ENCODE results near the gene MTCH1. TPM values are rescaled to one million over a fixed set of nuclear protein-coding genes. Genes with fewer than 3 reads are reported as not detected.

MTCH1 gene
- total RNA-seq, 1 donor from 2014 or later, result 290 TPM

DNA sequence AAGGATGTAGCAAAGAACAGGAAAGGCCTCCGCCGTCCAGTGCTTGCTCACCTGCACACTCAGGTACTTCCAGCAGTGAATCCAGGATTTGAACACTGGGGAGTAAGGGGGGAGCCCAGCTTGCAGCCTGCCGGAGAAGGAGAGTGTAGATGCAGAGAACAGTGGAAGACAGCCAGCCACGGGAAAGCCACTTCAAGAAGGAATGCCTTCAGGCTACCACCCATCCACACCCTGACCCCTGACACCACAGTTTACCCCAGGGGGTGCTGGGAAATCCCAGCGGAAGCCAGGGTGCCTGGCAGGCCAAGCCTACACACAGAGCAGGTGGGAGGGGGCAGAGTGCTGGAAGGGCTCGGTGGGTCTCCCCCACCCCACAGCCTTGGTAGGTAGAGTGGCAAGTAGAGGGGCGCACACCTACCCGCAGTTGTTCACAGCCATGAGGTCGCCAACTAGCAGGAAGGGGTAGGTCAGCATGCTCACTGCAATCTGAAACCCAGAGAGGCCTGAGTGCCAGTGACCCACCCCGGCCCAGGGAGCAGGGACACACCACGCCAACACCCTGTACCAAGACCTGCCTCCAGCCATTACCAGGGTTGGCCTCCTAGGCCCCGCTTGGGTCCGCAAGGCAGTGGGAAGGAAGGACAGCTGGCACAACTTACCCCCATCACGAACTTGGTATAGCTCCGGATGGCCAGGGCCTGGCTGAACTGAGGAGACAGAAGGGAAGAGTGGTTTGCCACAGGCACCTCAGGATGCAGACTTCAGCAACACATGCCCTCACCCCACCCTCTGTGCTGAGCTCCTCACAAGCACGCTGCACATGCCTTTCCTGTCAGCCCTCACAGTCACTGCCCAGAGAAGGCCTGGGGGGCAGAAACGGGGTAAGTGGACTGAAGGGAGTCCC, 15.8 kb downstream of the MTCH1 start:
- no peak for DNase-seq

DNA sequence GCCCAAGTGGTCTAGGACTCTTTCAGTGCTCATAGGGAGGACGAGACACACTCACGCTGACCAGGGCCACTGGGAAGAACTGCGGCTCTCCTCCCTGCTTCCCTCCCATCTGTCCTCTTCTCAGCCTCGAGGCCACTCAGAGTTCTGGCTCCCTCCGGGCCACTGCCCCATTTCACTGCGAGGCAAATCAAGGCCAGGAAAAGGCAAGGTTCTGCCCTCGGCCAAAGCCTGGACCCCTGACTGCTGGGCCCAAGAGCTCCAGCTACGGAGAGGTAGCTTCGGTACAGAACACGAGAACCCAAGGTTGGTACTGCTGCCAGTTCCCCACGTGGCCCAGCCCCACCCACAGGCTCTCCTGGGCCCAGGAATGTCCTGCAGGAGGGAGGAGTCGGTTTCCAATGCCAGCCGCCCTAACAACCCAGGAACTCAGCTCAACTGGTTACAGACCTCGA, 16.7 kb downstream of the MTCH1 start:
- DNase-seq, result no peak

DNA sequence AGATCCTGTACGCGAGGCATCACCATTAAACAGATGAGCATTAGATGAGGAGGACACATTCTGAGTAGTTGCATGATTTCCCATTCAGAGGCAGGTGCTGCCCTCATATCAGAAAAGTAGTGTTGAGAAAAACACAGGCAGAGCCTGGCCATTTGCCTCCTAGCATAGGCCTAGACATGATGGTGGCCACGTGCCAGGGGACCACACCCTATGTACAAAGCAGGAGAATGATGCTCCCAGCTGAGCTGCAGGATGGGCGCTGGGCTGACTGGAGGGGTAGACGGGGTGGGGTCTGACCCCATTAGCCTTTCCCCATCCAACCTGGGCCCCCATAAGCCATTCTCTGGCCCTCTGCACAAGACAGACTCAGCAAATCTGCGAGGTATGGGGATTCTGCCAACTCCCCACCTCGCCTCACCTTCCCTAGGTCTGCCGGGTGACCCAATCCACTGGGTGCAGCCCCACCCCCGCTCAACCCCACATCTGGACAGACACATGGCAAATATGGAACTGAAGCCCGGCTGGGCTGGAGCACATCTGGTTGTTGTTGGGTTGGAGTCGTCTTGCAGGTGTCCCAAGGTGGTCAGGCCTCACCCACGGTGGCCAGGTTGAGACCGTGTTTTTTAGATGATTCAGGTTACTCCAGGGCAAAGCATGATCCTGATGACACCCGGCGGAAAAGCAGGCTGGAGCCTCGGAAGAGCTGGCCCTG, 17.6 kb downstream of the MTCH1 start:
- DNase-seq, result no peak

DNA sequence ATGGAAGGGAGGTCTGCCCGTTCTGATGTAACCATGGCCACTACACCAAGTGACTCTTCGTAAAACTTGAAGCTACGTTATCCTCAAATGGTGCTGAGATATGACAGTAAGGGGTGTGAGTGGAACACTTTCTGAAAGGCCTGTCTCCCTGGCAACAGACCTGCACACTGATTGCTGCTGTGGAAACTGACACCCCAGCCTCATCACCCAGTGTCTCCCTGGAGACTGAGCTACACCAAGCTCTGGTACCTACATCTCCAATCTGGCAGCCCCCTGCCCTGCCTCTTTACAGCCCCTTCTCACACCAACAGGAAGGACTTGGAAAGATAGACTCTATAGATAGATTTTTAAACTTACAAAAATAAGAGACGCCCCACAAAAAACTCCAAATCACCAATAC, 18.2 kb downstream of the MTCH1 start:
- no peak for DNase-seq

DNA sequence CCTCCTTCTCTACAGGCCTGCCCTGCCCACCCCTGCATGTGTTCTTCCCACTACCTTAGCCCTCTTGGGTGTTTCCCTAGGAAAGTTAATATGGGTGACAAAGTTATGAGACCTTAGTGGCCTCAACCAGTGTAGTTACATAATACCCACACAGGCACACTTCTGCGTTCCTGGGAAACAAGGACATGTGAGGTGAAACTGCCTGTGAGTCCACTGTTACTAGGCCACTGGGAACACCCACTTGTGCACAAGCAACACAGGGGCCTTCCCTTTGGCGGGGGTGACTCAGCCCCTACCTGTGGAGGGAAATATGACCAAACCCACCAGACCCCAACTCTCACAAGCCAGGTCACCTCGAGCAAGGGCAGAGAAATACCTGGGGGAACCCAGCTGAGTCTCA, 18.7 kb downstream of the MTCH1 start:
- no peak for DNase-seq

DNA sequence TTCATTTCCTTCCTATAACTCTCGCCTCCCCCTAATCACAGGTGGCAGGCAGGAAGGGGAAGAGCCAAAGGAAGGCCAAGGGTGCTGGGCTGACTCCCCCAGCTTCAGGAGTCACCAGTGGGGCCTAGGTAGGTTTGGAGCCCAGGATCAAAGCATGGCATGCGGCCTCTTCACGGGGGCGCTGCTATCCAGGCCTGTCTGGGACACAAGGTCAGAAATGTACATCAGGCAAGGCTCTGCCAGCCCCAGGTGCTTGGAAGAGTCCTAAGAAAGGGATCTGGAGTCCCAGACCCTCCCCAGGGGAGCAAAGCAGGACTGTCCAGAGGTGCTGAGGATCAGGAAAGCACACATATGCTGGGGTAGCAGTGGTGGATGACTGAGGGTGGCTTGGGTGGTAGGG, 21.1 kb downstream of the MTCH1 start:
- no peak for DNase-seq

DNA sequence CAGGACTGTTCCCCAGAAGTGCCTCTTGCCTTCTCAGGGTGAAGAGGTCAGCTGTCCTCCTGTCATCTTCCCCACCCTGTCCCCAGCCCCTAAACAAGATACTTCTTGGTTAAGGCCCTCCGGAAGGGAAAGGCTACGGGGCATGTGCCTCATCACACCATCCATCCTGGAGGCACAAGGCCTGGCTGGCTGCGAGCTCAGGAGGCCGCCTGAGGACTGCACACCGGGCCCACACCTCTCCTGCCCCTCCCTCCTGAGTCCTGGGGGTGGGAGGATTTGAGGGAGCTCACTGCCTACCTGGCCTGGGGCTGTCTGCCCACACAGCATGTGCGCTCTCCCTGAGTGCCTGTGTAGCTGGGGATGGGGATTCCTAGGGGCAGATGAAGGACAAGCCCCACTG, 21.6 kb downstream of the MTCH1 start:
- no peak for DNase-seq

DNA sequence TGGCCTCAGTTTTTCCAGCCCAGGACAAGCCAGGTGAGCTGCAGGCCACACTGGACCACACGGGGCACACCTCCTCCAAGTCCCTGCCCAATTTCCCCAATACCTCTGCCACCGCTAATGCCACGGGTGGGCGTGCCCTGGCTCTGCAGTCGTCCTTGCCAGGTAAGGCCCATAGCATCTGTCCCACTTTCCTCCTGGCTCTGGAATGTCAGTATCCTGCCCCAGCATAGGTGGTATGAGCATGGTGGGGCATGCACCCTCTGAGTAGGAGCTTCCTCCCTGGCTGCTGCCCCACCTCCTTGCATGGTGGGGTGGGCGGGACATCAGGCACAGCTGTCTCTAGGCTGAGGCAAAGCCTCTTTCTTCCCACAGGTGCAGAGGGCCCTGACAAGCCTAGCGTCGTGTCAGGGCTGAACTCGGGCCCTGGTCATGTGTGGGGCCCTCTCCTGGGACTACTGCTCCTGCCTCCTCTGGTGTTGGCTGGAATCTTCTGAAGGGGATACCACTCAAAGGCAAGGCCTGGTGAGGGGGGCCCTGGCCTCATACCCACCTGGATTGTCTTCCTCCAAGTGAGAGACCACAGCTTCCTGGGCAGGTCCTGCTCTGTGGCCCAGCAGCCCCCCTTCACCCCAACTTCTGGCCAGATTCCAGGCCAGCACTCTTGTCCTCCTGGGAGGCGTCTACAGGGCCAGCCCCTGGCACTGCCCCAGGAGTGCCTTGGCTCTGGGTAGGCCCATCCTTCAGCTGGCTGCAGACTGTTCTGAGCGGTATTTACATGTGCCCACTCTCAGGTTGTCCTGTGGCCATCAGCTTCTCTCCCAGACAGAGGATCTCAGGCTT, 22.3 kb downstream of the MTCH1 start:
- DNase-seq, result no peak

DNA sequence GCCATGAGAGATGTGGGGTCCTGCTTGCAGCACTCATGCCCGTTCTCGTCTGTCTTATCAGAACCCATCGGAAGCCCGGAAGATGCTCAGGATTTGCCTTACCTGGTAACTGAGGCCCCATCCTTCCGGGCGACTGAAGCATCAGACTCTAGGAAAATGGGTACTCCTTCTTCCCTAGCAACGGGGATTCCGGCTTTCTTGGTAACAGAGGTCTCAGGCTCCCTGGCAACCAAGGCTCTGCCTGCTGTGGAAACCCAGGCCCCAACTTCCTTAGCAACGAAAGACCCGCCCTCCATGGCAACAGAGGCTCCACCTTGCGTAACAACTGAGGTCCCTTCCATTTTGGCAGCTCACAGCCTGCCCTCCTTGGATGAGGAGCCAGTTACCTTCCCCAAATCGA, 23.1 kb downstream of the MTCH1 start:
- peak; percentile 49 for DNase-seq

DNA sequence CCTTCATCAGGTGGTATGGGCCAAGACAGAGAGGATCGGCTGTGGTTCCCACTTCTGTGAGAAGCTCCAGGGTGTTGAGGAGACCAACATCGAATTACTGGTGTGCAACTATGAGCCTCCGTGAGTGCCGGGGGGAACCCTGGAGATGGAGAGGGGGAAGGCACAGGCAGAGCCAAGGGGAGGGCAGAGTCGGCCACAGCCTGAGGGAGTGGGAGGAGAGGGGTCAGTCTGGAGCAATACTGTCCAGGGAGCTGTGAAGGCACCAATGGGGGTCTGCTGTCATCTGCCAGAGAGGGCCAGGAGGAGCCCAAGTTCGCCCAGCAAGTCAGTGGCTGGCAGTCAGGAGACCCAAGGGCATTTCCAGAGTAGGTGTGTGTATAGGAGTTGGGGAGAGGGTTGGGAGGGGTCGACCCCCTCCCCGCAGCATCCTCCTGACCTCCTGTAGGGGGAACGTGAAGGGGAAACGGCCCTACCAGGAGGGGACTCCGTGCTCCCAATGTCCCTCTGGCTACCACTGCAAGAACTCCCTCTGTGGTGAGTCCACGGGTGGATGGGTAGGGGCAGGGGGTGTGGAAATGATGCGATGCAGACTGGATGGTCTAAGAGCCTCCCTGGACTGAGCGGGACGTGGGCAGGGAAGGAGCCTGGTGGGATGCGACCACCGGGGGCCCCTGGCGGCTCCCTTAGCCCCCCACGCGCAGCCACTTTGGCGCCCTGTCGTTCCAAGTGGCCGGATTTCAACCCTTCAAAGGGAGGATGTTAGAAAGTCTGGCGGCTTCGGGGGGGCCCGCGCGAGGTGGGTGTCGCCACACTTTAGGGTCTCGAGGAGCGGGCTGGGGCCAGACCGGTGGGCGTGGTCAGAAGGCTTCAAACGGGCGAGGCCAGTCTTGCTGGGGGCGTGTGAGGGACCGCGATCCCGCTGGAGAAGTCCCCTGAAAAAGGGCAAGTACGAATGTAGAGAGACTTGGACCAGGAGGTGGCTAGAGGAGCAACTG, 24.3 kb downstream of the MTCH1 start:
- DNase-seq, result no peak

DNA sequence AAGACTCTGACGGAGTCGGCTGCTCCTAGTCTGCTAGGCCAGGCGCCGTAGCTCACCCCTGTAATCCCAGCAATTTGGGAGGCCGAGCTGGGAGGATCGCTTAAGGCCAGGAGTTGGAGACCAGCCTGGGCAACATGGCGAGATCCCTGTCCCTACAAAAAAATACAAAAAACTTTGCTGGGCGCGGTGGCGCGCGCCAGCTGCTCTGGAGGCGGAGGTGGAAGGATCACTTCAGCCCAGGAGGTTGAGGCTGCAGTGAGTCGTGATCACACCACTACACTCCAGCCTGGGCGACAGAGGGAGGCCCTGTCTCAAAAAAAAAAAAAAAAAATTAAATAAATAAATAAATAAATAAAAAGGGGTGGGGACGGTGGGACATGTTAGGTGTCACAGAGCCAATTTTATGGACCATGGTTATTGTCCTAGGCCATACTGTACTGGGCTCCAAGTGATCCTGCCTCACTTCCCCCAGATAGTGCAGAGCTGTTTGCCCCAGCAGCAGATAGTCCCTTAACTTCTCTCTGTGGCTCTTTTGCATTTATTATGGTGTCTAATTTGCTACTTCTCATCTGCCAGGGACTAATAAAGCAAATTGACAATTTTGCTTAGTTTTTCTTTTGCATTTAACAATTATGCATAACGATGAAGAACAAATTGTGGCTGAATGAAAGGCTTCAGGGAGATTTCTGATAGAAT, 26.3 kb downstream of the MTCH1 start:
- no peak for DNase-seq

DNA sequence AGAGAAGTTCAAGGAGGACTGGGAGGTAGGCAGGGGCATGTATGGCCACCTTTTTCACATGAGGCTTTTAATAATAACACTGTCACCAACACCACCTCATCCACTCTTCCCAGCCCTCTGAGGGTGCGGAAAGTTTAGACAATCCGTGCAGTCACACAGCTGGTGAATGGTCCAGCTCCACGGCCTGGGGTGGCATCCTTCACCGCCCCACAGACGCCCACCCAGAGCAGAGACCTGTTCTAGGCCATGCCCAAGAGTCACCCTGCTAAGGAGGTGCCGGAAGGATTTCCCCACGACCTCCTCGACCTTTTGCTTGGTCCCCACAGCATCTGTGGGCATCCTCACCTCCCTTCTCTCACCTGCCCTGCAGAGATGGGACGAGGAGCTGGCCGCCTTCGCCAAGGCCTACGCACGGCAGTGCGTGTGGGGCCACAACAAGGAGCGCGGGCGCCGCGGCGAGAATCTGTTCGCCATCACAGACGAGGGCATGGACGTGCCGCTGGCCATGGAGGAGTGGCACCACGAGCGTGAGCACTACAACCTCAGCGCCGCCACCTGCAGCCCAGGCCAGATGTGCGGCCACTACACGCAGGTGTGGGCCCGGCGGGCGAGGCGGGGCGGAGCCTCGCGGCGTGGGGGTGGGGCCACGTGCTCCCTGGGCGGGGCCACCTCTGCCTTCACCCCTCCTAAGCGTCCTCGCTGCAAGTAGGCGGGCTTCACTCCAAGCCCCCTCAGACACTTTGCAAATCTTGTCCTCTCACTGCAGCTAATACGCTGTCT, 27.0 kb downstream of the MTCH1 start:
- no peak for DNase-seq

DNA sequence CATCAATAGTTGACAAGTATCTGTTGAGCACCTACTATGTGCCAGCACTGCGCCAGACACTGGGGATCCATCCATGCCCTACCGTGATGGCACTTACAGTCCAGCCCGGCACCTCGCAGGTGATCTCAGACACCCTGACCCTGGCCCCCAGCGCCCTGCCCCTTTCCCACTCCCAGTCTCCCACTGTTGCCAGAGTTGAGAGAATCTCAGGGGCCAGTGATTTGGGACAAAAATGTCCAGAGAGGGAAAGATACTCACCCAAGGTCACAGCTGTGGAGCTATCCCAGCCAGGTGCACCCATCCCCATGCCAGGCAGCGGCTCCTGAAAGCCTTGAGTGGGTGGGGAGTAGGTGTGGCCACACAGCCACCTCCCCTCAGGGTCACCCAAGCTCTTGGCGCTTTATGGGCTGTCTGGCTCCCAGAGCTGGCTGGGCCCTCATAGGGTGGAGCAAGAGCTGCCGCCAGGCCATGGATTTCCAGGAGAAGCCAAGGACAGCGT, 28.2 kb downstream of the MTCH1 start:
- no peak for DNase-seq

DNA sequence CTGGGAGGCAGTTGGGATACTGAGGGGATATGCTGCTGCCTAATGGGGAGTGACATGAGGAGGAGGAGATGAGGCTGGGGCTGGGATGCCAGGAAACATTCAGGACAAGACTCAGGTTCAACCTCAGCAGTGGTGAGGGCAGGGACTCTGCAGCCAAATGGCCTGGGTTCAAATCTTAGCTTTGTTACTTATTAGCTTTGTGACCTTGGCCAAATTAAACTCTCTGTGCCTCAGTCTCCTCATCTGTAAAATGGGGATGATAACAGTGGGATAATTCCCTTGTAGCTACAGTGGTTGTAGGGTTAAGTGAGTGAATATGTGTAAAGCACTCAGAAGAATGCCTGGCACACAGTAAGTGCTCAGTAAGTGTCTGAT, 29.6 kb downstream of the MTCH1 start:
- no peak for DNase-seq

DNA sequence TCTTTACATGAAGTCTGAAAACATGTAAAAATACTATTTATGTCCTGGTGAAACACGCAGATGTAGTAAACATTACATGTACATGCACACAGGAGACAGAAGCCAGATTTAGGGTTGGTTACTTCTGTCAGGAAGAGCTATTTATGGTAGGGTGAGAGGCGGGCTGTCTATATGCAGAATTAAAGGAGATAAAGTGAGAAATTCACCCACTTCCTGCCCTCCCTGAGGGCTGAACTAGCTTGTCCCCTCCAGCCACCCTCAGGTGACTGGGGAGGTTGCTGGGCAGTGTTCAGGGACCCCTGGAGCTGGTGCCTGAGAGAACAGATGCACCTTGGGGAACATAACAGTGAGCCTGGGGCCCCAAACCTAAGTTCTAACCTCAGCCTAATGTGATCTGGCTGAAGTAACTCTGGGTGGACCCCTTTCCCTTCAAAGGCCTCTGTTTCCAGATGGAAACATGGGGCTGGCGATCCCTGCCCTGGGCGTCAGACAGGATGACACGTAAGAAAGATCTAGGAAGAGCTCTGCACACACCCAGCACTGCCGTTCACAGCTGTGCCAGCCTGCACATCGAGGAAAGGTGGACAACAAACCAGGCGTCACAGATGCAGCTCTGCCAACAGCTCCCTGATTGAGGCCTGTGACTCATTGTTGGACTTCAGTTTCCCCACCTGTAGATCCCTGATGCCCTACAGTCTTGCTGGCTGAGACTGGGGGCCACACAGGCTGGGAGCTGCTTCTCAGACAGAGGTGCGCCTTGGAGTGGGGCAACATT, 30.1 kb downstream of the MTCH1 start:
- peak; percentile 50 for DNase-seq

DNA sequence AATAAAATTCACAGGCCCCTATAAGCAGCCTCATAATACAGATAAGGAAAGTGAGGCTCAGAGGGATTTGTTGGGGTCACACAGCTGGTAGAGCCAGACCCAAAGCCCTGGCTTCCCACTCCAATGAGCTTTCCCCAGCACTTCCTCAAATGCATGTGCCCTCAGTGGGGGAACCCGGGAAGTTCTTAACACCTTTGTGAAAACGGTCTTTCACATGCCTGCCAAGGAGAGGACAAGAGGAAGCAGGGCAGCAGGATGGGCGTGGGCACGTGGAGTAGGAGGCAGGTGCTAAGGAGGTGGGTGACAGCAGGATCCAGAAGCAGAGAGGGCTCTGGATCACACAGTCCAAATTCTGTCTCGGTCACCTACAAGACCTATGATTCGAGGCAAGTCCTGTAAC, 30.9 kb downstream of the MTCH1 start:
- no peak for DNase-seq

DNA sequence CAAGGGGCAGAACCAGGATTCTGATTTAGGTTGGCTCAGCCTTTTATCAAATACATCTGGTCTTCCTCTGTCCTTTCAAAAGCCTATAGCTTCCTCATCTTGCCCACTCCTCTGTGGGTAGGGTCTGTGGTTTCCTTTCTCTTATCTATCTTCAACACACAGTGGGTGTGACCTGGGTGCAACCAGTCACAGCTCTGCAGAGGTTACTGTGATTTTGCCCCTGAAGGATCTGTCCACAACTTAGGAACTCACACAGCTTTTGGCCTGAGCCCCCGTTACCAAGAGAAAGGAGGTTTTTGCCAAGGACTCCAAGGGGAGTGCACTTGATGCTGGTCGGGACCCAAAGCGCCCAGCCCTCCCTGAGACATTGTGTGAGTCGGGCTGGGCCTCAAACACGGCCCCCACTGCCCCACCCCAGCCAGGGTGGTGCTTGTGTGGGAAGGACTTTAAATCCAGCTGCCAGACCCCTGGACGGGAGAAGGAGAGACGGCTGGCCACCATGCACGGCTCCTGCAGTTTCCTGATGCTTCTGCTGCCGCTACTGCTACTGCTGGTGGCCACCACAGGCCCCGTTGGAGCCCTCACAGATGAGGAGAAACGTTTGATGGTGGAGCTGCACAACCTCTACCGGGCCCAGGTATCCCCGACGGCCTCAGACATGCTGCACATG, 31.6 kb downstream of the MTCH1 start, which contains the start of gene PI16:
PI16 (plus strand) TSS at position 477 of the 670 bp plus-strand sequence; CDS start at position 500, 23 bp downstream.
- no peak for DNase-seq

DNA sequence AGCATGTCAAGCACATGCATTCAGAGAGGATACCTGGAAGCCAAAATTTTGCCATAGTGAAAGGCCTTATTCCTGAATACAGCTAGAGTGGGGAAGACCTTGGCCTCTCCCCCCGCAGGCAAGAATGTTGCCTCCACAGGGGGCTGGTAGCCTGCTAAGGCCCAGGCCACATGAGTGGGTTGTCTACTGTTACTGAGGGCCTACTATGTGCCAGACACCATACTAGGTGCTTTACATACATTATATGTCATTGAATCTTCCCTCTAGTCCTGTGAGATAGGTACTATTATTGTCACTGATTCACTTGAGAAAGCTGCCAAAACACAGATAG, 32.1 kb downstream of the MTCH1 start:
- no peak for DNase-seq

DNA sequence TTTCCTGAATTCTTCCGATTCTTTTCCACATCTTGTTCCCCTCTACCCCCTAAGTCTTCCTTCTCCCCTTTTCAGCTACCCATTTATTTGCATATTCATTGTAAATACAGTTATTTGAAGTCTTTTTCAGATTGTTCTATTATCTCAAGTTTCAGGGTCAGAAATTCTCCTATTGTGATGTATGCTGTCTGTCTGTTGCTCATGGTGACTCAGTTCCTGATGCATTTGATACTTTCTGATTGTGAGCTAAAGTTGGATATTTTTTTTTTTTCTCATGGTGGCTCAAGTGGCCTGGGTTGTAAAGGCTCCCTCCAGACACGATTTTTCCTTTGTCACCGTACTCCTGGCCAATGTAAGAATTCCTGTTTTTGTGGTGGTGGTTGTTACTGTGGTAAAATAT, 36.4 kb downstream of the MTCH1 start:
- peak; percentile 87 for DNase-seq

Data from dermis blood vessel endothelial cell (primary cell).